IPS DF 19.7 (cell line): ENCODE results near the gene TELO2.
A peak's percentile ranks its signal among the peaks of the same experiment; 100 is the strongest.

Experiments
- DNase-seq: peaks from one replicate; pipeline ENCODE4 v3.0.0-alpha.2; 2013; ENCODE audit warnings: low read depth, low spot score

TELO2 gene

DNA sequence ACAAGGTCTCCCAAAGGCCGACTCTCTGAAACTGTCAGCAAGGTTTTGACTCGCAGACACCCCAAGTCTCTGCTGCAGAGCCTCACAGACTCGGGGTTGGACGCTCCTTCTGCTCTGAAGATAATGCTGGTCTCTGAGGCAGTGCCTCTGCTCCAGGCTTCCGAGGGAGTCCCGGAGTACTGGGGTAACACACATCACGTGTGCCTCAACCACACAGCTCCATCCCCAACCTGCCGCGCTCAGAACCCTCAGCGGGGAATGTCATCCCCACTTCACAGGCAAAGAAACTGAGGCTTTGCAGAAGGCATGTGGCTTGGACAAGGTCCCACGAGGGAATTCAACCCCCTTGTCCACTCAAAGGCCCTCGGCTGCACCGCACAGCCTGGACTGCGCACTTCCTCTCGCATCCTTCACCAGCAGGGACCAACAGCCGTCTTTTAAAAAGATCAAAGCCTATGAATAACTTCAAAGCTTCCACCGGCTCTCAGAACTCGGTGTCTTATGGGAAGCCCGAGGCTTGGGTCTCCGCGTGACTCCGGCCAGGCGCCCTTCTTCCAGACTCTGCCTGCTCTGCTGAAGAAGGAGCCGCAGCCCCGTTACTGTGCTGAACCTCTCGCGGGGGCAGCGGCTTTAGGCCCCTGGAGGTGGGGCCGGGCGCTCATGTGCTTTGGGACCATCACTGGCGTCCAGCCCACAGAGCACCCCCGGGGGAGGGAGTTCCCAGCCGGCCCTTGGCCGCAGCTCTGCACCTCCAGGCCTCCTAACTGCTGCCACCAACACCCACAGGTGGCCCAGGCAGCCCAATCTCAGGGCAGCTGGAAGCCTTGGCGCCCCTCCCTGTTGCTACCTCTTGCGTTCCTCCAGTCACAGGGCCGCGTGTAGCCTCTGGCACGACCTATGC lies 42.5 kb downstream of the TELO2 start:
- DNase-seq: no peak

DNA sequence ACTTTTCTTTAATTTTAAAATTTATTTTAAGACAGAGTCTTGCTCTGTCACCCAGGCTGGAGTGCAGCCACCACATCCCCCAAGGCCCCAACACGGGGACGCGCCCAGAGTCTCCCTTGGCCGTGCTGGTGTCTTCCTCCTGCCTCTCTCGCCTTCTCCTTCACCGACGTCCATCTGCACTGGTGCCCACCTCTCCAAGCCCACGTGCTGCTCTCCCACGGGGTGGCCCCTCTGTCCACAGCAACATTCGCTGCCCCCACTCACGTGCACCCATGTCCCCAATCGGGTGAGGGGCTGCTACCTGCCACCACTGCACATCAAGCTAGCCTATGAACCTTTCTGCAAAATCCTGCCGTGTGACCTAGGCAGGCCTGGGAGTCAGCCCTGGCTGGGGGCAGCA lies 43.4 kb downstream of the TELO2 start:
- no peak for DNase-seq

DNA sequence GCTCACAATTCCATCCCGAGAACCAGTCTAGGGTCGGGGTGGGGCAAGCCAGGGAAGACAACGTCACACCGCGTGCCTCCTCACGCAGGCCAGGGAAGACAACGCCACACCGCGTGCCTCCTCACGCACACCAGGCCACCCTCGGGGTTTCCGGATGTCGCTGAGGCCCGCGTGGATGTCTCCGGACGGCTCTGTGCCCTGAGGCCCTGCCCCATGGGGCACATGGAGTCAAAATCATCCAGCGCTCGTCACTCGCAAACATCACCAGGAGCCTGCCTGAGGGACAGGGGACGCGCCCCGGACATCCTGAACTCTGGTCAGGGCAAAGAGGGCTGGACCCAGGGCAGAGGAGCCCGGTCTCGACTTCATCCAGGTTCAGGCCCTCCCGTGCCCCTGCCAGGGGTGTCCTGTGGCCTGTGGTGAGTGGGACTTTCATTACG lies 44.0 kb downstream of the TELO2 start:
- no peak for DNase-seq

GRCh38 chr16:1537763-1538289 lies 44.7 kb downstream of the TELO2 start:
- no peak for DNase-seq

DNA sequence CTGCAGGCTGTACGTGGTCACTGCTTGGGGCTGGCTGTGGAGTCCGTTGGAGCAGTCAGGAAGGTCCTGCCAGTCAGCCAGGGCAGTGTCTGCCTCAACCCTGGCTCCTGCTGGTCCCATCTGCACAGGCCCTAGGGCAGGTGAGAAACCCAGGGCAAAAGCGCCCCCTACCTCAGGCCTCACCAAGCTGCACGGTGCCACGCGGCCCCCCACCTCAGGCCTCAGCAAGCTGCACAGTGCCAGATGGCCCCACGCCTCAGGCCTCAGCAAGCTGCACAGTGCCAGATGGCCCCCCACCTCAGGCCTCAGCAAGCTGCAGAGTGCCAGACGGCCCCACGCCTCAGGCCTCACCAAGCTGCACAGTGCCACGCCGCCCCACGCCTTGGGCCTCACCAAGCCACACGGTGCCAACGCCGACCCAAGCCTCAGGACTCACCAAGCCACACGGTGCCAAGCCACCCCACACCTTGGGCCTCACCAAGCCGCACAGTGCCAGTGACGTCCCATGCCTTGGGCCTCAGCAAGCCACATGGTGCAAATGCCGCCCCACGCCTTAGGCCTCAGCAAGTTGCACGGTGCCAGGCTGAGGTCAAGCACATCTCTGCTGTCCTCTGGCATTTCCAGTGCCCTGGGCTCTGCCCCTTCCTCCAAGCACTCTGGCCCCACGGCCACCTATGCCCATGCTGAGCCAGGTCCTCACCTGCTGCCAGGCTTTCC lies 45.8 kb downstream of the TELO2 start:
- no peak for DNase-seq

DNA sequence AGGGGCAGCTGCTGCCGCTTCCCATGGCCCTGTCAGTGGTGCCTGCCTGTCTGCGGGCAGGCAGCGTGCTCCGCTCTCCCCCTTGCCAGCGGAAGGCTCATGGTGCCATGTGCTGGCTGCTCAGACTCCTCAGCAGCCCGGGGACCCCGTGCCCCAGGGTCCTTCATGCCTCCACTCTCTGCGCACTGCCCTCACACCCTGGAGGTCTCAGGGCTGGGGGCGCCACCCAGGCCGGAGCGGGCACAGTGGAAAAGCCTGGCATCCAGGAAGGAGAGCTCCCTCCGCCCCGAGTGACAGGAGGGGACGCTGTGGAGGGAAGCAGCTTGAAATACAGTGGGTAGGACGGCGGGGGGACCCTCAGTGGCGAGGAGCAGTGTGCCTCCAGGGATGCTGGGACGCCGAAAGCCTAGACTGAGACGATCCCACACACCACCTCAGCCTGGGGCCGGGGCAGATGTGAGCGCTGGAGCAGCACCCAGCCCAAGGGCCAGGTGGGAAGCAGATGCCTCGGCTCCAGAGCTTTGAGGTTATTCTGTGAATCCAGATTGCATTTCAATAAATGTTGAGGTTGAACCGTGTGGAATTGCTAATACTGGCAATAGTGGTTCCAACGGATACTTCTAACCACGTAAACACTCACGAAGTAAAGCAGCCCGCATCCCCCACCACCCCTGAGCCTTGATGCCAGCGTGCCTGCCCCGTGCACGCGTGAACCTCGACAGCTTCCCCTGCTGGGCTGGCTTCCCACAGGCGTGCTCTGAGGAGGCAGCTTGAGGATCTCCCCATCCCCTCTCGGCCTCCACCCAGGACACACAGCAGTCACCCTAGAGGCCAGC lies 46.8 kb downstream of the TELO2 start:
- DNase-seq: no peak

DNA sequence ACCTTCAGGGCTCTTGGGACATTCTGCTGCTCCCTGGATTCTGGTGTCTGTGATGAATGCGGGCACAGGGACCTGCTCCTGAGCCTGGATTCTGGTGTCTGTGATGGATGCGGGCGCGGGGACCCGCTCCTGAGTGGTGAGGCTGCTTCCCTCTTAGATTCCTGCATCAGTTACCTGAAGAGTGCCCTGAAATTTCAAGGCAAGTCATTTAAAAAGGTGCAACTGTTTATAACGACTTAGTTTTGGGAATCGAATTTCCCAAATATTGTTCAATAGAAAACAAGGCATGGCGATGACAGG lies 47.3 kb downstream of the TELO2 start:
- no peak for DNase-seq

- DNase-seq: no peak
Observed at GRCh38 chr16:1541293-1542165, 48.4 kb downstream of the TELO2 start.

DNA sequence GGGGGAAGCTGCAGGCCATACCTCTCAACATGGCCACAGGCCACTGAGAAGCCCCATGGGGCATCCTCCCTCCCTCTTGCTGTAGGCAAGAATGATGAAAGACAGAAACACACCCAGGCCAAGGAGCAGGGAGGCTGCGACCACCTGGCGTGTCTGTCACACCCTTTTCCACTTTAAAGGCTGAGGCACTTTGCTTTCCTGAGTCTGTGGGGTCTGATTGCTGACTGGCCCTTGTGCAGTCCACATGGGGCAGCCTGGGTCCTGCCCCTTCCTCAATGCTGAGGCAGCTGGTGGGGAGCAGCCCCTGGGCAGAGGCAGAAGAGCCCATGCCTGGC lies 49.0 kb downstream of the TELO2 start:
- no peak for DNase-seq

DNA sequence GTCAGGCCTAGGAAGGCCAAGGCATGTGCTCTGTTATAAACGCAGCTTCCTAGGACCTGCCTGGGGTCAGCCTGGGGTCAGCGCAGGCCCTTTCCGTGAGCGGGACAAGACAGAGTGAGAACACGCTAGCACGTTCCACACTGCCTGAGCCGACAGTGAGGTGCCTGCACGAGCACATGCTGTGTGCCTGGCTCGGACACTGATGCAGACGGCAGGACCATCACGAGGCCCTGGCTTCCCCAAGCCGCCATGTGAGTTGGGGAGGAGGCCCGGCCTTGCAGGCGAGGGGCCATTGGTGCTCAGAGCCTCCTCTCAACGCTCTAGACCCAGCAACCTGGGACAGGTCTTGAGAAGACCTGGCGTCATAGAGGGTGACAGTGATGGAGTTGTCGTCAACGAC lies 49.4 kb downstream of the TELO2 start:
- DNase-seq: no peak

DNA sequence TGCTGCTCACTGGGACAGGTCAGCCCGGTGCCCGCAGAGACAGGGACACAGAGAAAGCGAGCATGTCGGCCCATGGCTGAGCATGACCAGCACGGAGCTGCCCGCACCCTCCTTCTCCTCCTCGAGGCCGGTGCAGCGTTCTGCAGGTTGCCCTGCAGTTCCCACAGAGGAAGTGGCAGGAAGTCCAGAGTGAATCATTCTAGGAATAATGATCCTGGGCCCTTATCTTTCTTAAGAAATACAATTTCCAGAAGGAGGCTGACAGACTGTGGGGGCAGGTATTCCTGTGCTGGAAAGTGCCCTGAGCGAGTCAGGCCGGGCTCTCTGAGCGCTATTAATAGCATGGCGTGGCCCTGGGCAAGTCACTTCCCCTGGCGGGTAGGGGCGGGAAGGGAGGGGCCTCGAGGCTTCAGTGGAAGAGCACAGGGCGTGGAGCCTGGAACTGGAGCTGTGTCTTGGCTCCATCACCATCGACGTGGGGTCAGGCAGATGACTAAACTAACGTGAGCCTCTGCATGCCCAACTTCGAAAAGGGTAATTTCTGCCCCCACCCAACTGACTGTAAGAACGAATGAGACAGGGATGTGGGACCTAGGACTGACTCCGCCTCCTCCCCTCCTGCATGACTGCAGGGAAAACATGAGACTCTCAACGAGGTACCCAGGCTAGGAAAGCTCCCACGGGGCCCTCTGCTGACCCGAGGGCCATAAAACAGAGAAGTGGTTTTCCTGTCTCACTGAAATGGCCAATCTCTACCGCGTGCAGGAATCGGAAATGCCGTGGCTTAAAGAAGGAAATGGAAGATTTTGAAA lies 50.1 kb downstream of the TELO2 start:
- DNase-seq: peak; percentile 12

DNA sequence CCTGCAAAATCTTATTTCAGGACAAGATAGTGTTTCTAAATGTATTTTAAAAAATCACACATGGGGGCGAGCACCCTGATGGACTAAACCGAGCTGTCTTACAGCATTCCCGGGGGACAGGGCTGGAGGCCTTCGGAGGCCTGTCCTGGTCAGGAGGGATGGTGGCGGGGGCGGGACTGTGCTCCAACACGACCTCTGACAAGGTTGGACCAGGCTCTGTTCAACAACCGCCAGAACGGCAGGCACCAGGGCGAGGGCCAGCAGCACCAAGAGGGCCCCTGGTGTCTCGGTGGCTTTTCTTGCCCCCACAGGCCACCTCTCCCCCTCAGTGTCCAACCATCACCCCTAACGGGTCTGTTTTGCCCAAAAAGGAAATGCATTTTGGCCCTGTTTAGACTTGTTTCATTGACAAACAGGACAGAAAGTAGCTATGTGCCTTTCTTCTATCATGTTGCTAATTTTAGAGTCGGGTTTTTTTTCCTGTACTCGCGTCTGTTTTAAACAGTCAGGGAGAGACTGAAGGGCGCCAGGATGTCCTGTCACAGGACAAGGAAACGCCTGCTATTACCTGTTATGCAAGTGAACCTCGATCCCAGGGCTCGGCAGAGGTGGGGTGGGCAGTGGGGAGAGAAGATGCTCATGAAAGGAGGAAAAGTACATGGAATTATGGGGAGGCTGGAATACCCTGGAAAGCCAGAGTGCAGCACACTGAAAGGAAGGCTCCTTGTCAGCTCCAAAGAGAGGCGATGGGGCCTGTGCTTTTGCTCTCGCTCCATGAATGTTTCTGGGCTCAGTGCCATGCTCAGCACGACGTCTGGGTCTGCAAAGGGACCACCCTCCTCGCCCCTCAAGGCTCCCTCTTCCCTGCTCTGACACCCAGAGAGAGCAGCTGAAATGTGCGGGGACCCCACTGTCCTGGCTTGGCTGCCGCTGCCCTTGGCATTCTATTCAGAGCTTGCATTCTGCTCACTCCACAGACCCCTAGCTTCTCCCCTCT lies 52.2 kb downstream of the TELO2 start:
- no peak for DNase-seq

DNA sequence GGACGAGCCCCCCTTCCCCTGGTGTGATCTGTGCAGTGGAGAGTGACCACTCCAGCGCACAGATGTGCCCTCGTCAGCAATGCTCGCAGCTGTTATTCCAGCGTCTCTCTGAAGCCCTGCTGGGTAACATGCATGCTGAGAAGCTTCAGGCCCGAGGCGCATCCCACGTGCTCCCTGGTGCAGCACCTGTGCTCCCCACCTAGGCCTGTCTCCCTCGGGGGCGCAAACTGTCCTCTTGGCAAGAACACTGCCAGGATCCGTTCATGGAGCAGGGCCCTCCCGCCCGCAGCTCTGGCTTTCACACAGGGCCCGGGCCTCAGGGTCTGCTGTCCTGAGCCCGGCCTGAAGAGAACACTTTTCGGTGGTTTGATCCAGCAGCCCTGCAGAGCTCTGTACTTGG lies 53.3 kb downstream of the TELO2 start:
- no peak for DNase-seq

- DNase-seq: no peak
Observed at GRCh38 chr16:1548233-1548632, 55.1 kb downstream of the TELO2 start.

DNA sequence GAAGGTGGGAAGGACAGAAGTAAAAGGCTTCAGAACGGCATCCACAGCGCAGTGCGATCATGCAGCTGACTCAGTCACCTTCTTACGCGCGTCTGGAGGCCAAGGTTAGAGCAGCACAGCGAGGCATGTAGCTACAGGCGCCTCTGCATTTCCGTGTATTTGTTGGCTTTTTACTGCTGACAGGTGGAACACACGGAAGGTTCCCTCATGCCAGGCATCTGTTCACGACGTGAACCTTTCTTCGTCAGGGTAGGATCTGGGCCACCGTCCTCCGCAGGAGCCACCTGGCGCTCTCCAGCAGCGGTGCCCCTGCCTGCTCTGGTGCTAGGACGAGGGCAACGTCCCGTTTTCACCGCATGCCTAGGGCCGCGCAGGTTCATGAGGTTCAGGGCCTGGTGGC lies 55.6 kb downstream of the TELO2 start:
- no peak for DNase-seq

DNA sequence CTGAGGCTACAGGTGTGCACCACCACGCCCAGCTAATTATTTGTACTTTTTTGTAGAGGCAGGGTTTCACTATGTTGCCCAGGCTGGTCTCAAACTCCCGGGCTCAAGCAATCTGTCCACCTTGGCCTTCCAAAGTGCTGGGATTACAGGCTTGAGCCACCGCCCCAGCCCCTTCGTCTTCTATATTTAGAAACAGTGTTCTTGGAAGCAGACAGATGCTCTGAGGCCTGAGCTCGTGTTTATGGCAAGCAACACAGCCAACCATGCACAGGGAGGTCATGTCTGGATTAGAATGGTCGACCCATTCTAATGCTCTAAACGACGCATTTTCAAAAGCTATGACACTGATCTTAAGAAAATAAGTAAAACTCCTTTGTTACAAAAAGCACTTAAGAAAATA lies 56.9 kb downstream of the TELO2 start:
- no peak for DNase-seq

DNA sequence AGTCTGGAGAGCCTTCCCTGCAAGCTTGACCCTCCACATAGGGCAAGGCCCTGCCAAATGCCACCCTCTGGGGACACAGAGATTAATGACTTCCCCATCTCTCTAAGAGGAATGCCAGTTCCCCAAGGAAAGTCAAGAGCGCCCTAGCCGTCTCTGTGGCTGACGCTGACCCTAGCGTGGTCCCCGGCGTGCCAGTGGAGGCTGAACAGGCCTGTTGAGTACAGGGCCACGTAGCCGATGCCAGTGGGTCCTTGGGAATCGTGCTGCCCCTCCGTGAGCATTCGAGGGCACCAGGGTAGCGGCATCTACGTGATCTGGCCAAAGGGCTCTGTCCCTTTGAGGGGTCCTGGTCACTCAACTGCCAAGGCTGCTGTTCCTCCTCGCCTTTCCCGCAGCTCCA lies 57.5 kb downstream of the TELO2 start:
- no peak for DNase-seq

GRCh38 chr16:1551166-1551565 lies 58.0 kb downstream of the TELO2 start:
- DNase-seq: no peak

DNA sequence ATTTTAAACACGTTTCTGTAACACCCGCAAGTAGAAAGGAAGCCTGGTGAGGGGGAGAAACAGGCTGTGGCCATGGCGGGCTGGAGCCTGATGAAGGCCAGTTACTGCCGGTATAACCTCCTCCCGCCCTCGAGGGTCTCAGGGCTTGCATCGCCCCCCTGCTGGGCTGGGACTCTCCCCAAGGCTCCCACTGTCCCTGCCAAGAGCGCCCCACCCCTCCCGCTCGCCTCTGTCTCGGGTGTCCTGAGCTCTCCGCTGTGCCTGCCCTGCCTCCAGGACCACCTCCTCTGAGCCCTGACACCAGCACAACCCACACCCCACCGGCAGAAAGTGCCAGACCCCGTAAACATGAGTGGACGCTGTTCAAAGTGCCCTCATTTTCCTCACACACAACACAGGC lies 59.0 kb downstream of the TELO2 start:
- no peak for DNase-seq
